NCI-H2081 treated with DMSO at 0.1 percent for 48 hours (cell line): ENCODE data around the gene URM1.

Experiments used
- DNase-seq: peaks from one replicate; lab custom pipeline; 2025; lab: John Stamatoyannopoulos, UW

URM1 gene

GRCh38 chr9:128349125-128349524, 22.0 kb upstream of the URM1 start:
- DNase-seq, result no peak

GRCh38 chr9:128349772-128350171, 21.4 kb upstream of the URM1 start:
- no peak for DNase-seq

DNA sequence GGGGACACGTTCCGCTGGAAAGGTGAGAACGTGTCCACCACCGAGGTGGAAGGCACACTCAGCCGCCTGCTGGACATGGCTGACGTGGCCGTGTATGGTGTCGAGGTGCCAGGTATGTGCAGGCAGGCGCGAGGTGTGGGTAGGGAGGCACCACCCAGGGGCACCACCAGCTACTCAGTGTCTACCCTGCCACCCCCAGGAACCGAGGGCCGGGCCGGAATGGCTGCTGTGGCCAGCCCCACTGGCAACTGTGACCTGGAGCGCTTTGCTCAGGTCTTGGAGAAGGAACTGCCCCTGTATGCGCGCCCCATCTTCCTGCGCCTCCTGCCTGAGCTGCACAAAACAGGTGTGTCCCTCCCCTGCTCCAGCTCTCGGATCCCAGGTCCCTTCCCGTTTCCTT, 15.7 kb upstream of the URM1 start:
- DNase-seq, result no peak

DNA sequence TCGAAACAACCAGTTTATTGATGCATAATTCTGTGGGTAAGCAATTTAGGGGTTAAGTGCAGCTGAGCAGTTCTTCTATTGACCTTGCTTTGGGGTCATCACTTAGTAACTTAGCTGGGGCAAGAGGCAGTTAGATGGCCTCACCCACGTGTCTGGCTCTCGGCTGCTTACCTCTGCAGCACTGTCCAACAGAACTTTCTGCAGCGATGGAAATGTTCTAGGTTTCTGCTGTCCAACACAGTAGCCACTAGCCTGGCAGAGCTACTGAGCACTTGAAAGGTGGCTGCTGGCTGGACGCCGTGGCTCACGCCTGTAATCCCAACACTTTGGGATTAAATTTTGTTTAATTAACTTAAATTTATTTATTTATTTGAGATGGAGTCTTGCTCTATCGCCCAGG, 13.1 kb upstream of the URM1 start:
- DNase-seq, result no peak

DNA sequence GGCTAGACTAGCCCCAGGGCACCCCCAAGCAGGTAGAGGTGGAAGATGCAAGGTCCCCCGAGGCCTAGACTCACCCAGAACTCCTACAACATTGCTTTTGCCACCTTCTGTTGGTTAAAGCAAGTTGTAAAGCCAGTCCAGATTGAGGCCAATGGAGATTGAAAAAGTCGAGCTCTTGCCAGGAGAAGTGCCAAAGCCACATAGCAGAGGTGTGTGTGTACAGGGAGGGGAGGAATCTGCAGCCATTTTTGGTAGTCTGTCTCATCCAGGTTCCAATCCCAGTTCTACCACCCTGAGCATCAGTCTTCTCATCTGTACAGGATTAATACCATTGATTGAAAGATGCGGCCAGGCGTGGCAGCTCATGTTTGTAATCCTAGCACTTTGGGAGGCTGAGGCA, 12.3 kb upstream of the URM1 start:
- no peak for DNase-seq

DNA sequence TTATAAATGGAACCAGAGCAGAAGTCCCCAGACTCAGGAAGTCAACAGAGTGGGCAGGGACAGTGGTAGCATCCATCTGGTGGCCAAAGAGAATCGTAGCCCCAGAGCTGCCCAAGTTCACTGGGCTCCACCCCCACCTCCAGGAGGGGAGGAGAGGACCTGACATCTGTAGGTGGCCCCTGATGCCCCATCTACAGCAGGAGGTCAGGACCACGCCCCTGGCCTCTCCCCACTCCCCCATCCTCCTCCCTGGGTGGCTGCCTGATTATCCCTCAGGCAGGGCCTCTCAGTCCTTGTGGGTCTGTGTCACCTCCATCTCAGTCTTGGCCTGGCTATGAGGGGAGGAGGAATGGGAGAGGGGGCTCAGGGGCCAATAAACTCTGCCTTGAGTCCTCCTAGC, 10.3 kb upstream of the URM1 start:
- DNase-seq, result no peak

DNA sequence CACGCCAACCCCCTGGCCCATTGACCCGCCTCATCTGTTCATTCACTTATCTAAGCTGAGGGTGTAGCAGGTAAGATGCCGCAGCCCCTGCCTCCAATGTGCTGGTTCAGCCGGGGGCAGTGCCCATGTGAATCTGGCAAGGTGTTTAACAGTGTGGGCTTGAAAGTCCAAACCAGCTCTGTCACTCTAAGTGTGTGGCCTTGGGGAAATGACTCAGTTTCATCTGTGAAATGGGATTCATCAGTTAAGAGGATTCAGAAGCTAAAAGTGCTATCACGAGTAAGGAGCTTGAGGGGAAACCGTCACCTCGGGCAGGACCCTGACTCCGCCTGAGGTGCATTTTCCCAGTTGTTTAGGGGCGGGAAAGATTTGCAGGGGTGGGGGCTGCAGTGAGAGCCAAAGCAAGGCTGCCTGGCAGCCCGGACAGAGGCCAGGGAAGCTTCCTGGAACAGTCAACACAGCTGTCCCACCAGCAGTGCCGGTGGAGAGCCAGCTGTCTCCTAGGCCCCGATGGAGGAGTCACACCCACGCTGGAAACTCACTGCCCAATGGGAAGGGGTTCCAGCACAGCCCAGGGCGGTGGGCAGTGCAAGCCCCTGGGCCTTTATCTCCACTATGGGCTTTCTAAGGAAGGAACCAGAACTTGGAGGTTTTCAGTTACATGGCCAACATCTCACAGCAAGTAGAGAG, 9.7 kb upstream of the URM1 start:
- DNase-seq, result no peak

DNA sequence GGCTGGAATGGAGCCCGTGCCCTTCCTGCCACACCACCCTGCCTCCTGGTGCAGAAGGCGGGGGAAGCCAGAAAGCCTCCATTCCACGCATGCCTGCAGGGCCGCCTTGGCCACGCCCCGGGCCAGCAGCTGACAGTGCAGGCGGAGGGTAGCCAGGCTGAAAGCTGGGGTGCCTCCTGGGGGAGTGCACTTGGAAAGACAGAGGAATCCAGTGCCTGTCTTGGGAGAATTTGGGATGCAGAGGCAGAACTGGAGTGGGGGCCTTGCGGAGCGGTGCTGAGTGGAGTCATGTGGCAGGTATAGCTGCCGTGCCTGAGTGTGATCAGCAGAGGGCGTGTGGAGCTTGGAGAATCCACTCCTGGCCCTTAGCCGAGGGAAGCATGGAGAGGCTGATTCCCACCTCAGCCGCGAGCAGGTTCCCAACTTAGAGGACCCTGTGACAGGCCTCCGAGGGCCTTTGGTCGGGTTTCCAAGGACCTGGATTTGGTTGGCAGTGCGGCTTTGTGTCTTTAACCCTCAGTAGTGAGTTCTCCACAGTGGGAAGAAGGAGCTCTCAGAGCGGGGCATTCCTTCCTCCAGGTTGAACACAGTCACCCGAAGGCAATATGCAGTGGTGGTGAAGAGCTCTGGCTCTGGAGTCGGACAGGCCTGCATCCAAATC, 9.1 kb upstream of the URM1 start:
- peak; percentile 25 for DNase-seq

DNA sequence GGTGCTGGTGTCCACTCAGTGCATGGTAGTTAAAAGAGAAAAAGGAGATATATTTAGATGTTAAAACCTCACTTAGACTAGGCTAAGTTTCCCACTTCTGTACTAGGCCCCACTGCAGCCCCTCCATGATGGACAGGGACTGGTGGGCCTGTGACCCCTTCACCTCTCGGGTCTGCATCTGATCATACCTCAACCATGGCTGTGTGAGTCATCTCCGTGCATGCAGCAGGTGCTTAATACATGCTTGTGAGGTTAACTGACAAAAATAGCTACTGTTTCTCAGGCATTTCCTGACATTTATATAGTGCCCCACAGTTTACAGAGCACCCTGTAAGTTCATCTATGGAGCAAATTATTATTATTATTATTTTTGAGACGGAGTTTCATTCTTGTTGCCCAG, 8.4 kb upstream of the URM1 start:
- no peak for DNase-seq

- DNase-seq, result no peak
These were observed 5.6 kb upstream of the URM1 start for GRCh38 chr9:128365525-128365924.

- no peak for DNase-seq
These were observed 2.0 kb upstream of the URM1 start for GRCh38 chr9:128369024-128369706.

- DNase-seq, result no peak
These were observed 815 bp upstream of the URM1 start for GRCh38 chr9:128370367-128370751.

DNA sequence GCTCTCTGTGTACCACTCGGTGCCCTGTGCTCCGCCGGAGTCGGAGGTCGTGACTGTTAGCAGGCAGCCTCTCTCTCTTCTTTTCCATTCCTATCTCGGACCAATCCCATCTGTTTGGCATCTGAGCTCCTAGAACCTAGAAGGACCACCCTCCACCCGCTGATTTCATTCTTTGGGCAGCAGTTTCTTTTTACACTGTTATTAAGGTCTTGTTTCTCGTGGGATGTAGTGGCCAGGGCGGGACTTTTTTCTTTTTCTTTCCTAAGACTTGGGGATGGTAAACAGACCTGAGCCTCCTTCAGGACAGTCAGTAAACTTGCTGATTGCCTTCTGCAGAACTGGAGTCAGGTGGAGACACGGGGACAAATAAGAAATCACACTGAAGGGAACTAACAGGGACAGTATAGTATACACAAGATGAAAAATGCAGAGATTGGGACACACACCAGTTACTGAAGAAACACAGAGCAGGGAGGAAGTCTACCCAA, 500 bp downstream of the URM1 start:
- no peak for DNase-seq

- no peak for DNase-seq
These were observed 1.0 kb downstream of the URM1 start for GRCh38 chr9:128372188-128372641.

DNA sequence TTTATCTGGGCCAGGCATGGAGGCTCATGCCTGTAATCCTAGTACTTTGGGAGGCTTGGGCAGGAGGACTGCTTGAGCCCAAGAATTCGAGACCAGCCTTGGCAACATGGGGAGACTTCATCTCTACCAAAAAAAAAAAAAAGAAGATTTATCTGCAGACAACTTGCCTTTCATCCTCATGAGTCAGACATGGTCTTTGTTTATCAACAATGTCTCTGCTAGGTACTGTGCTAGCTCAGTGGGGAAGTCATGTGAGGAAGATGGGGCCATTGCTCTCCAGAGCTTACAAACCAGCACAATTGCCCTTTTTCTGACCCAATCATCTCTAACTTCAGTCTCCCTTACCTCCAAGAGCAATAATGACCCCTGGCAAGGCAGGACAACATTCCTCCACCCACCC, 1.6 kb downstream of the URM1 start:
- no peak for DNase-seq

GRCh38 chr9:128374221-128374675, 3.1 kb downstream of the URM1 start:
- DNase-seq, result no peak

DNA sequence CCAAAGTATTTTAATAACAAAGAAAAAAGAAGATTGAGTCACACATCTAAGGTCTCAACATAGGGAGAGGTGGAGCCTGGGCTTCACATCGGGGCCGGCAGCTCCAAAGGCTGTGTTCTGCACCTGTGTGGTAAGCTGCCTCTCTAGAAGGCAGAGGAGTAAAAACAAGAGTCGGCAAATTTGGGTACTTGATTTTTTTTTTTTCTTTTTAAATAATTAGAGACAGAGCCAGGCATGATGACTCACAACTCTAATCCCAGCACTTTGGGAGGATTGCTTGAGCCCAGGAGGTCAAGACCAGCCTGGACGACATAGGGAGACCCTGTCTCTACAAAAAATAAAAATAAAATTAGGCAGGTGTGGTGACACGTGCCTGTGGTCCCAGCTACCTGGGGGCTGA, 4.7 kb downstream of the URM1 start:
- DNase-seq, result no peak

- no peak for DNase-seq
These were observed 11.1 kb downstream of the URM1 start for GRCh38 chr9:128382261-128382660.

- DNase-seq, result no peak
These were observed 12.0 kb downstream of the URM1 start for GRCh38 chr9:128383007-128383753.

- no peak for DNase-seq
These were observed 12.6 kb downstream of the URM1 start for GRCh38 chr9:128383791-128384190.

DNA sequence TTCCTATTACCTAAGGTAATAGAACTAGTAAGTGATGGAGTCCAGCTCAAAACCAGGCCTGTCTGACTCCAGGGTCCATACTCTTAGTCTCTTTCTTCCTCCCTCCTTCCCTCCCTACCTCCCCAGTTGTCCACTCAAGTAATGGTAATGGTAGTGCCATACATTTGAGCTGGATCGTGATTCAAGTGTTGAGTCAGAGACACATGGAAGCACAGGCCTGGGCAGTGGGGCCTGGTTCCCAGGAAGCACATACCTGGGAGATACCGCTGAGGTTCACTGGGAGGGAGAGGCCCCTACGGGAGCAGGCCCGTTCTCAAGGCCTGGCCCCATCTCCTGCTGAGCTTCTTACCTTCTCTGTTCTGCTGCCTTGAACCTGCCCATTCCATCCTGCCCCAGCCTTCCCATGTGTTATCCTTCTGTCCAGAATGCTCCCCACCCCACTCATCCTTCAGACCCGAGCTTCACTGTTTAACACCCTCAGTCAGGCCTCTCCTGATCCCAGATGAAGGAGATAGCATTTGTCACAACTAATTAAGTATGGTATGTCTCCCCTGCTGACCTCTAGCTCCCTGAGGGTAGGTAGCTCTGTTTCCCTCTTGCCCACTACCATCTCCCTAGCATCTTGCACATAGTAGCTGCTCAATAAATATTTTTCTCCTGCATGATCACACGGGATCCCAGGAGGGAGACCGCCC, 13.8 kb downstream of the URM1 start:
- DNase-seq, result no peak
